HEK293 (cell line): ENCODE results near the gene NEGR1.

Experiments used
- CTCF ChIA-PET: fragments of 350-600 bp; formaldehyde crosslinking; extraction: SDS; loops from one replicate; lab custom pipeline; 2021; ENCODE audit warnings: antibody characterized with exemption; lab: Yijun Ruan, JAX
- POLR2A ChIA-PET: fragments of 300-600 bp; formaldehyde crosslinking; extraction: SDS; loops from one replicate; lab custom pipeline; 2020; ENCODE audit warnings: antibody characterized with exemption, inconsistent platforms; lab: Yijun Ruan, JAX
- H3K27ac ChIP-seq: fragments of 200-500 bp; sonication (Bioruptor generic); 2 replicates; pipeline ENCODE4 v1.5.1; 2014; ENCODE audit warnings: low read depth, low read length, control low read depth, inconsistent platforms; ENCODE audit errors: extremely low read depth
- H3K36me3 ChIP-seq, 2 experiments: fragments of 200-500 bp in 1 of 2; sonication (Bioruptor generic) in 1 of 2; 1 replicate in 1 of 2; 2 replicates in 1 of 2; pipeline ENCODE4 v1.5.1; 2014 to 2017; ENCODE audit warnings: inconsistent platforms in 2 of 2, low read length in 2 of 2; ENCODE audit not compliant: control insufficient read depth in 2 of 2, insufficient read depth in 1 of 2
- H3K4me1 ChIP-seq: fragments of 200-500 bp; sonication (Bioruptor generic); 2 replicates; pipeline ENCODE4 v1.5.1; 2014; ENCODE audit warnings: mild to moderate bottlenecking, low read length, inconsistent platforms; ENCODE audit not compliant: control insufficient read depth, insufficient read depth
- H3K4me3 ChIP-seq: 2 replicates; pipeline ENCODE4 v1.5.1; 2011; ENCODE audit warnings: low read depth, mild to moderate bottlenecking, control low read depth, low read length, moderate library complexity
- H3K9me3 ChIP-seq: fragments of 200-500 bp; sonication (Bioruptor generic); 2 replicates; pipeline ENCODE4 v1.5.1; 2014; ENCODE audit warnings: low read depth, low read length, inconsistent platforms; ENCODE audit not compliant: control insufficient read depth, insufficient read depth
- HOXC10 ChIP-seq: sonication (generic); formaldehyde crosslinking; IDR thresholded peaks from 2 replicates; pipeline ENCODE4 v1.8.1; 2023; ENCODE audit warnings: mild to moderate bottlenecking, missing genetic modification reagents
- PRDM6 ChIP-seq: fragments of 450-650 bp; formaldehyde crosslinking; IDR thresholded peaks from 2 replicates; pipeline ENCODE4 v1.5.1; 2017; ENCODE audit warnings: missing biosample characterization, missing genetic modification characterization
- SP7 ChIP-seq: fragments of 450-650 bp; formaldehyde crosslinking; IDR thresholded peaks from 2 replicates; pipeline ENCODE4 v1.5.1; 2016; ENCODE audit warnings: missing biosample characterization, missing genetic modification characterization
- ZBTB21 ChIP-seq: fragments of 450-650 bp; formaldehyde crosslinking; IDR thresholded peaks from 2 replicates; pipeline ENCODE4 v1.5.1; 2017; ENCODE audit warnings: missing biosample characterization, missing genetic modification characterization
- ZEB2 ChIP-seq: fragments of 450-650 bp; formaldehyde crosslinking; IDR thresholded peaks from 2 replicates; pipeline ENCODE4 v1.5.1; 2016; ENCODE audit warnings: missing biosample characterization, missing genetic modification characterization
- ZFHX2 ChIP-seq: fragments of 450-650 bp; formaldehyde crosslinking; conservative IDR thresholded peaks from 2 replicates; pipeline ENCODE4 v1.5.1; 2016; ENCODE audit warnings: missing biosample characterization, missing genetic modification characterization
- ZNF175 ChIP-seq: fragments of 450-650 bp; formaldehyde crosslinking; IDR thresholded peaks from 2 replicates; pipeline ENCODE4 v1.5.1; 2016; ENCODE audit warnings: missing biosample characterization, missing genetic modification characterization
- ZNF214 ChIP-seq: fragments of 450-650 bp; formaldehyde crosslinking; IDR thresholded peaks from 2 replicates; pipeline ENCODE4 v1.5.1; 2017; ENCODE audit warnings: missing biosample characterization, mild to moderate bottlenecking, missing genetic modification characterization, borderline replicate concordance
- ZNF24 ChIP-seq: fragments of 450-650 bp; formaldehyde crosslinking; IDR thresholded peaks from 2 replicates; pipeline ENCODE4 v1.5.1; 2016; ENCODE audit warnings: missing biosample characterization, missing genetic modification characterization
- ZNF266 ChIP-seq: fragments of 450-650 bp; formaldehyde crosslinking; IDR thresholded peaks from 2 replicates; pipeline ENCODE4 v1.5.1; 2016; ENCODE audit warnings: missing biosample characterization, missing genetic modification characterization, low read depth
- ZNF274 ChIP-seq, 2 experiments: fragments of 200-500 bp in 1 of 2; fragments of 450-650 bp in 1 of 2; sonication (Bioruptor generic) in 1 of 2; formaldehyde crosslinking in 1 of 2; IDR thresholded peaks; 2 replicates each; pipeline versions ENCODE4 v1.5.1 to v1.6.1; 2014 to 2016; ENCODE audit warnings: borderline replicate concordance in 1 of 2, inconsistent platforms in 1 of 2, low read length in 1 of 2, missing biosample characterization in 1 of 2, missing genetic modification characterization in 1 of 2
- ZNF426 ChIP-seq: fragments of 450-650 bp; formaldehyde crosslinking; IDR thresholded peaks from 2 replicates; pipeline ENCODE4 v1.5.1; 2017; ENCODE audit warnings: missing biosample characterization, missing genetic modification characterization, mild to moderate bottlenecking, inconsistent platforms, moderate library complexity
- ZNF514 ChIP-seq: fragments of 450-650 bp; formaldehyde crosslinking; IDR thresholded peaks from 2 replicates; pipeline ENCODE4 v1.5.1; 2016; ENCODE audit warnings: missing biosample characterization, missing genetic modification characterization
- ZNF596 ChIP-seq: fragments of 450-650 bp; IDR thresholded peaks from 2 replicates; pipeline ENCODE4 v1.5.0; 2018; ENCODE audit warnings: missing biosample characterization, mild to moderate bottlenecking, missing genetic modification characterization, moderate library complexity
- ZSCAN16 ChIP-seq: fragments of 450-650 bp; formaldehyde crosslinking; IDR thresholded peaks from 2 replicates; pipeline ENCODE4 v1.5.1; 2016; ENCODE audit warnings: missing biosample characterization, missing genetic modification characterization
- ZSCAN23 ChIP-seq: fragments of 450-650 bp; formaldehyde crosslinking; IDR thresholded peaks from 2 replicates; pipeline ENCODE4 v1.5.1; 2016; ENCODE audit warnings: missing biosample characterization, missing genetic modification characterization
- TF ChIP-seq, protein P1 (sequence below): fragments of 450-650 bp; formaldehyde crosslinking; conservative IDR thresholded peaks from 2 replicates; pipeline ENCODE4 v1.5.1; 2016; ENCODE audit warnings: low read depth, missing biosample characterization, missing genetic modification characterization
- TF ChIP-seq, protein P2 (sequence below): IDR thresholded peaks from 2 replicates; pipeline ENCODE4 v1.6.1; 2011; ENCODE audit warnings: mild to moderate bottlenecking, low read depth, low read length, borderline replicate concordance
- TF ChIP-seq, protein P3 (sequence below): fragments of 450-650 bp; formaldehyde crosslinking; IDR thresholded peaks from 2 replicates; pipeline ENCODE4 v1.5.1; 2016; ENCODE audit warnings: missing biosample characterization, missing genetic modification characterization
- TF ChIP-seq, protein P4 (sequence below): fragments of 450-650 bp; formaldehyde crosslinking; IDR thresholded peaks from 2 replicates; pipeline ENCODE4 v1.5.1; 2016; ENCODE audit warnings: missing biosample characterization, missing genetic modification characterization, low read depth

Gene NEGR1

DNA sequence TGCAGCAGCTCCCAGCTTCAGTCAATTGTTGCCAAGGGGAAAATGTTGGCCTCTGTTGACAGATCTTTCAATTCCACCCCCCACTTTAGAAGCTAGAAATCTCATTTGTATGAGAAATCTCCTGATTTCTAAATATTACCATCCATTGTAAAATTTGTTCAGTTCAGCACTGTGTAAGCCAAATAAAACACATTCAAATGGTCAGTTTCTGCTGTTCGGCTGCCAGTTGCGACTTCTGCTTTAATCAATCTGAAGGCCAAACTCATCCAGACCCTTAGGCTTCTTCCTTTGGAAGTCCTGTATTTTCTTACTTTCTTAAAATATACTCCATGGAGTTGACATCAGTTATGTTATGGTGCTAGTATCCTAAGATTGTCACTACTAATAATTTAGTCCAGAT, 920.3 kb downstream of the NEGR1 start (continued):
- TF ChIP-seq, protein P1, sequence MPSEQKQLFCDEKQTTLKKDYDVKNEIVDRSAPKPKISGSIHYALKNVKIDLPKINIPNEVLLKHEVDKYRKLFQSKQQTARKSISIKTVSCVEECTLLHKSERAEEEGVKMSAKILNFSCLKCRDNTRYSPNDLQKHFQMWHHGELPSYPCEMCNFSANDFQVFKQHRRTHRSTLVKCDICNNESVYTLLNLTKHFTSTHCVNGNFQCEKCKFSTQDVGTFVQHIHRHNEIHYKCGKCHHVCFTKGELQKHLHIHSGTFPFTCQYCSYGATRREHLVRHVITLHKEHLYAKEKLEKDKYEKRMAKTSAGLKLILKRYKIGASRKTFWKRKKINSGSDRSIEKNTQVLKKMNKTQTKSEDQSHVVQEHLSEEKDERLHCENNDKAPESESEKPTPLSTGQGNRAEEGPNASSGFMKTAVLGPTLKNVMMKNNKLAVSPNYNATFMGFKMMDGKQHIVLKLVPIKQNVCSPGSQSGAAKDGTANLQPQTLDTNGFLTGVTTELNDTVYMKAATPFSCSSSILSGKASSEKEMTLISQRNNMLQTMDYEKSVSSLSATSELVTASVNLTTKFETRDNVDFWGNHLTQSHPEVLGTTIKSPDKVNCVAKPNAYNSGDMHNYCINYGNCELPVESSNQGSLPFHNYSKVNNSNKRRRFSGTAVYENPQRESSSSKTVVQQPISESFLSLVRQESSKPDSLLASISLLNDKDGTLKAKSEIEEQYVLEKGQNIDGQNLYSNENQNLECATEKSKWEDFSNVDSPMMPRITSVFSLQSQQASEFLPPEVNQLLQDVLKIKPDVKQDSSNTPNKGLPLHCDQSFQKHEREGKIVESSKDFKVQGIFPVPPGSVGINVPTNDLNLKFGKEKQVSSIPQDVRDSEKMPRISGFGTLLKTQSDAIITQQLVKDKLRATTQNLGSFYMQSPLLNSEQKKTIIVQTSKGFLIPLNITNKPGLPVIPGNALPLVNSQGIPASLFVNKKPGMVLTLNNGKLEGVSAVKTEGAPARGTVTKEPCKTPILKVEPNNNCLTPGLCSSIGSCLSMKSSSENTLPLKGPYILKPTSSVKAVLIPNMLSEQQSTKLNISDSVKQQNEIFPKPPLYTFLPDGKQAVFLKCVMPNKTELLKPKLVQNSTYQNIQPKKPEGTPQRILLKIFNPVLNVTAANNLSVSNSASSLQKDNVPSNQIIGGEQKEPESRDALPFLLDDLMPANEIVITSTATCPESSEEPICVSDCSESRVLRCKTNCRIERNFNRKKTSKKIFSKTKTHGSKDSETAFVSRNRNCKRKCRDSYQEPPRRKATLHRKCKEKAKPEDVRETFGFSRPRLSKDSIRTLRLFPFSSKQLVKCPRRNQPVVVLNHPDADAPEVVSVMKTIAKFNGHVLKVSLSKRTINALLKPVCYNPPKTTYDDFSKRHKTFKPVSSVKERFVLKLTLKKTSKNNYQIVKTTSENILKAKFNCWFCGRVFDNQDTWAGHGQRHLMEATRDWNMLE = no peak
- TF ChIP-seq, protein P2, sequence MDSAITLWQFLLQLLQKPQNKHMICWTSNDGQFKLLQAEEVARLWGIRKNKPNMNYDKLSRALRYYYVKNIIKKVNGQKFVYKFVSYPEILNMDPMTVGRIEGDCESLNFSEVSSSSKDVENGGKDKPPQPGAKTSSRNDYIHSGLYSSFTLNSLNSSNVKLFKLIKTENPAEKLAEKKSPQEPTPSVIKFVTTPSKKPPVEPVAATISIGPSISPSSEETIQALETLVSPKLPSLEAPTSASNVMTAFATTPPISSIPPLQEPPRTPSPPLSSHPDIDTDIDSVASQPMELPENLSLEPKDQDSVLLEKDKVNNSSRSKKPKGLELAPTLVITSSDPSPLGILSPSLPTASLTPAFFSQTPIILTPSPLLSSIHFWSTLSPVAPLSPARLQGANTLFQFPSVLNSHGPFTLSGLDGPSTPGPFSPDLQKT = no peak
- TF ChIP-seq ZNF426 (tag by site-specific recombination) = no peak
- TF ChIP-seq ZNF514 (tag by site-specific recombination) = no peak
- no peak for TF ChIP-seq ZNF24
- TF ChIP-seq ZNF175 (tag by site-specific recombination) = no peak
- TF ChIP-seq ZSCAN16 (tag by site-specific recombination) = no peak
- no peak for TF ChIP-seq PRDM6 (tag by site-specific recombination)

- CTCF ChIA-PET = interaction anchor here (0.5 kb wide), 1 partner anchor 60 kb away, joined by 4 read pairs; no protein-coding TSS in a partner anchor
- Histone ChIP-seq H3K4me3 (no peak overlapping the region), H3K4me1 (no peaks in the 10 kb centered on the region), H3K9me3 (no peaks in the 10 kb centered on the region), H3K27ac (no peak overlapping the region), H3K36me3 (no peaks in the 10 kb centered on the region)
- POLR2A ChIA-PET = no interaction called here
- TF ChIP-seq ZEB2 = no peak
- no peak for TF ChIP-seq ZSCAN23 (tag by site-specific recombination)
- no peak for TF ChIP-seq ZBTB21 (tag by site-specific recombination)
- TF ChIP-seq, protein P3, sequence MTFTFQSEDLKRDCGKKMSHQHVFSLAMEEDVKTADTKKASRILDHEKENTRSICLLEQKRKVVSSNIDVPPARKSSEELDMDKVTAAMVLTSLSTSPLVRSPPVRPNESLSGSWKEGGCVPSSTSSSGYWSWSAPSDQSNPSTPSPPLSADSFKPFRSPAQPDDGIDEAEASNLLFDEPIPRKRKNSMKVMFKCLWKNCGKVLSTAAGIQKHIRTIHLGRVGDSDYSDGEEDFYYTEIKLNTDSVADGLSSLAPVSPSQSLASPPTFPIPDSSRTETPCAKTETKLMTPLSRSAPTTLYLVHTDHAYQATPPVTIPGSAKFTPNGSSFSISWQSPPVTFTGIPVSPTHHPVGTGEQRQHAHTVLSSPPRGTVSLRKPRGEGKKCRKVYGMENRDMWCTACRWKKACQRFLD (tag by site-specific recombination) = no peak
- TF ChIP-seq SP7 (tag by site-specific recombination) = no peak
- no peak for TF ChIP-seq ZNF214
- TF ChIP-seq HOXC10 = no peak
- TF ChIP-seq ZFHX2 (tag by site-specific recombination) = no peak
- no peak for TF ChIP-seq ZNF266 (tag by site-specific recombination)
- no peak for TF ChIP-seq ZNF596 (tag by site-specific recombination)
- TF ChIP-seq, protein P1 = no peak
- TF ChIP-seq, protein P4, sequence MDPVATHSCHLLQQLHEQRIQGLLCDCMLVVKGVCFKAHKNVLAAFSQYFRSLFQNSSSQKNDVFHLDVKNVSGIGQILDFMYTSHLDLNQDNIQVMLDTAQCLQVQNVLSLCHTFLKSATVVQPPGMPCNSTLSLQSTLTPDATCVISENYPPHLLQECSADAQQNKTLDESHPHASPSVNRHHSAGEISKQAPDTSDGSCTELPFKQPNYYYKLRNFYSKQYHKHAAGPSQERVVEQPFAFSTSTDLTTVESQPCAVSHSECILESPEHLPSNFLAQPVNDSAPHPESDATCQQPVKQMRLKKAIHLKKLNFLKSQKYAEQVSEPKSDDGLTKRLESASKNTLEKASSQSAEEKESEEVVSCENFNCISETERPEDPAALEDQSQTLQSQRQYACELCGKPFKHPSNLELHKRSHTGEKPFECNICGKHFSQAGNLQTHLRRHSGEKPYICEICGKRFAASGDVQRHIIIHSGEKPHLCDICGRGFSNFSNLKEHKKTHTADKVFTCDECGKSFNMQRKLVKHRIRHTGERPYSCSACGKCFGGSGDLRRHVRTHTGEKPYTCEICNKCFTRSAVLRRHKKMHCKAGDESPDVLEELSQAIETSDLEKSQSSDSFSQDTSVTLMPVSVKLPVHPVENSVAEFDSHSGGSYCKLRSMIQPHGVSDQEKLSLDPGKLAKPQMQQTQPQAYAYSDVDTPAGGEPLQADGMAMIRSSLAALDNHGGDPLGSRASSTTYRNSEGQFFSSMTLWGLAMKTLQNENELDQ (tag by site-specific recombination) = no peak
- TF ChIP-seq ZNF274 (IDR thresholded peaks at IDR 0.05; ENCODE audit: low read length) = no peak
- TF ChIP-seq ZNF274 (tag by site-specific recombination; IDR thresholded peaks at IDR 0.05; ENCODE audit: borderline replicate concordance) = no peak
Observed at GRCh38 chr1:71357708-71358107, 924.6 kb downstream of the NEGR1 start.
